HepG2 (cell line): ENCODE data around the gene ARHGAP19. TPM values are rescaled to one million over a fixed set of nuclear protein-coding genes. Genes with fewer than 3 reads are reported as not detected.

Experiments used
- AGO2 ChIP-seq: fragments of 200-400 bp; formaldehyde crosslinking; optimal IDR thresholded peaks from 2 replicates; pipeline ENCODE3; 2017; ENCODE audit warnings: mild to moderate bottlenecking, low read depth, low read length, moderate library complexity
- ARHGAP35 ChIP-seq: sonication (generic); formaldehyde crosslinking; IDR thresholded peaks from 2 replicates; pipeline ENCODE4 v1.9.0; 2022; ENCODE audit warnings: mild to moderate bottlenecking, inconsistent platforms, moderate library complexity, missing genetic modification reagents, borderline replicate concordance
- ATF7-NPFF ChIP-seq: sonication (generic); formaldehyde crosslinking; IDR thresholded peaks from 2 replicates; pipeline ENCODE4 v1.8.1; 2023; ENCODE audit warnings: mild to moderate bottlenecking, low read depth, missing genetic modification reagents, moderate library complexity
- ELF3 ChIP-seq: IDR thresholded peaks from 2 replicates; pipeline ENCODE4 v1.6.1; 2016; ENCODE audit warnings: missing genetic modification reagents, missing compliant biosample characterization
- HDAC6 ChIP-seq: fragments of 200-600 bp; sonication (generic); IDR thresholded peaks from 2 replicates; pipeline ENCODE4 v1.7.0; 2017; ENCODE audit warnings: mild to moderate bottlenecking, antibody characterized with exemption, low read length, low read depth
- HES4 ChIP-seq: sonication (generic); formaldehyde crosslinking; IDR thresholded peaks from 2 replicates; pipeline ENCODE4 v1.9.0; 2021; ENCODE audit warnings: mild to moderate bottlenecking, missing genetic modification reagents, borderline replicate concordance
- IKZF1 ChIP-seq: fragments of 450-650 bp; IDR thresholded peaks from 2 replicates; pipeline ENCODE4 v1.7.1; 2016
- IRF2 ChIP-seq: IDR thresholded peaks from 2 replicates; pipeline ENCODE4 v1.6.1; 2018; ENCODE audit warnings: missing genetic modification reagents, missing compliant biosample characterization
- ISL2 ChIP-seq: sonication (generic); formaldehyde crosslinking; IDR thresholded peaks from 2 replicates; pipeline ENCODE4 v1.5.0; 2020; ENCODE audit warnings: missing genetic modification reagents
- MAFF ChIP-seq: IDR thresholded peaks from 2 replicates; pipeline ENCODE4 v1.6.1; 2011; ENCODE audit warnings: low read depth, low read length, improper control_type of control experiment
- NFYC ChIP-seq: IDR thresholded peaks from 2 replicates; pipeline ENCODE4 v1.6.1; 2016; ENCODE audit warnings: missing genetic modification reagents, missing compliant biosample characterization
- NR2F2 ChIP-seq: IDR thresholded peaks from 2 replicates; pipeline ENCODE4 v1.6.1; 2012; ENCODE audit warnings: low read depth, inconsistent platforms, borderline replicate concordance
- PCBP2 ChIP-seq: fragments of 200-400 bp; formaldehyde crosslinking; optimal IDR thresholded peaks from 2 replicates; pipeline ENCODE3; 2018; ENCODE audit warnings: low read length, low read depth; ENCODE audit not compliant: poor library complexity, severe bottlenecking
- SMAD3 ChIP-seq: sonication (generic); formaldehyde crosslinking; IDR thresholded peaks from 2 replicates; pipeline ENCODE4 v1.4.0; 2020; ENCODE audit warnings: missing genetic modification reagents
- SPEN ChIP-seq: sonication (generic); formaldehyde crosslinking; IDR thresholded peaks from 2 replicates; pipeline ENCODE4 v1.5.1; 2020; ENCODE audit warnings: low read depth, mild to moderate bottlenecking, missing genetic modification reagents
- ZKSCAN1 ChIP-seq: fragments of 150-350 bp; IDR thresholded peaks from 2 replicates; pipeline ENCODE4 v1.6.1; 2014; ENCODE audit warnings: low read length
- ZNF101 ChIP-seq: sonication (generic); formaldehyde crosslinking; IDR thresholded peaks from 2 replicates; pipeline ENCODE4 v1.4.0; 2020; ENCODE audit warnings: mild to moderate bottlenecking, low read depth, missing genetic modification reagents, borderline replicate concordance
- ZNF230 ChIP-seq: sonication (generic); formaldehyde crosslinking; IDR thresholded peaks from 2 replicates; pipeline ENCODE4 v1.4.0; 2020; ENCODE audit warnings: mild to moderate bottlenecking, missing genetic modification reagents
- ZNF264 ChIP-seq: sonication (generic); formaldehyde crosslinking; IDR thresholded peaks from 2 replicates; pipeline ENCODE4 v1.4.0; 2020; ENCODE audit warnings: missing genetic modification reagents
- ZNF292 ChIP-seq: sonication (generic); formaldehyde crosslinking; IDR thresholded peaks from 2 replicates; pipeline ENCODE4 v1.8.1; 2022; ENCODE audit warnings: mild to moderate bottlenecking, low read depth, missing genetic modification reagents, borderline replicate concordance
- ZNF501 ChIP-seq: sonication (generic); formaldehyde crosslinking; IDR thresholded peaks from 2 replicates; pipeline ENCODE4 v1.5.1; 2020; ENCODE audit warnings: mild to moderate bottlenecking, moderate library complexity, missing genetic modification reagents
- ZNF772 ChIP-seq: sonication (generic); formaldehyde crosslinking; IDR thresholded peaks from 2 replicates; pipeline ENCODE4 v1.5.0; 2020; ENCODE audit warnings: mild to moderate bottlenecking, missing genetic modification reagents
- ZNF816 ChIP-seq: sonication (generic); formaldehyde crosslinking; IDR thresholded peaks from 2 replicates; pipeline ENCODE4 v1.8.0; 2022; ENCODE audit warnings: missing genetic modification reagents, mild to moderate bottlenecking, borderline replicate concordance
- ZNF879 ChIP-seq: sonication (generic); formaldehyde crosslinking; IDR thresholded peaks from 2 replicates; pipeline ENCODE4 v1.8.1; 2023; ENCODE audit warnings: missing genetic modification reagents
- polyA plus RNA-seq, 8 experiments: library from polyadenylated mRNA; depleted of rRNA in 3 of 8; stranded (reverse) in 7 of 8; unstranded in 1 of 8; fragments of >200 nt; fragmentation: Illumina TruSeq in 4 of 8; extraction: Trizol in 4 of 8; gene quantifications; 2 replicates each; pipeline versions ENCODE4 v1.2.1 to v1.2.3, GENCODE V29; 2011 to 2016; ENCODE audit warnings: low read depth in 4 of 8, missing spikeins in 1 of 8, mixed read lengths in 1 of 8; ENCODE audit not compliant: insufficient read depth in 1 of 8
- total RNA-seq, 5 experiments: library from RNA; depleted of rRNA; stranded (reverse); fragments of >200 nt; fragmentation: Illumina TruSeq; extraction: Trizol; gene quantifications; 2 replicates each; pipeline ENCODE4 v1.2.3, GENCODE V29; 2016; ENCODE audit warnings: low read depth in 1 of 5
- TF ChIP-seq, protein P1 (sequence below): sonication (generic); formaldehyde crosslinking; IDR thresholded peaks from 2 replicates; pipeline ENCODE4 v1.4.0; 2020; ENCODE audit warnings: missing genetic modification reagents, mild to moderate bottlenecking, borderline replicate concordance
- TF ChIP-seq, protein P2 (sequence below): sonication (generic); formaldehyde crosslinking; IDR thresholded peaks from 2 replicates; pipeline ENCODE4 v1.4.0; 2020; ENCODE audit warnings: missing genetic modification reagents
- TF ChIP-seq, protein P3 (sequence below): IDR thresholded peaks from 2 replicates; pipeline ENCODE4 v1.6.1; 2016; ENCODE audit warnings: low read depth, control low read depth
- TF ChIP-seq, protein P4 (sequence below): IDR thresholded peaks from 2 replicates; pipeline ENCODE4 v1.6.1; 2012; ENCODE audit warnings: inconsistent platforms

The ARHGAP19 gene
- total and polyA plus RNA-seq, 2 of the 13 experiments (the other 11 are each of a cell fraction or from before 2014, with no cell fraction given): 7.6 to 10.0 TPM

DNA sequence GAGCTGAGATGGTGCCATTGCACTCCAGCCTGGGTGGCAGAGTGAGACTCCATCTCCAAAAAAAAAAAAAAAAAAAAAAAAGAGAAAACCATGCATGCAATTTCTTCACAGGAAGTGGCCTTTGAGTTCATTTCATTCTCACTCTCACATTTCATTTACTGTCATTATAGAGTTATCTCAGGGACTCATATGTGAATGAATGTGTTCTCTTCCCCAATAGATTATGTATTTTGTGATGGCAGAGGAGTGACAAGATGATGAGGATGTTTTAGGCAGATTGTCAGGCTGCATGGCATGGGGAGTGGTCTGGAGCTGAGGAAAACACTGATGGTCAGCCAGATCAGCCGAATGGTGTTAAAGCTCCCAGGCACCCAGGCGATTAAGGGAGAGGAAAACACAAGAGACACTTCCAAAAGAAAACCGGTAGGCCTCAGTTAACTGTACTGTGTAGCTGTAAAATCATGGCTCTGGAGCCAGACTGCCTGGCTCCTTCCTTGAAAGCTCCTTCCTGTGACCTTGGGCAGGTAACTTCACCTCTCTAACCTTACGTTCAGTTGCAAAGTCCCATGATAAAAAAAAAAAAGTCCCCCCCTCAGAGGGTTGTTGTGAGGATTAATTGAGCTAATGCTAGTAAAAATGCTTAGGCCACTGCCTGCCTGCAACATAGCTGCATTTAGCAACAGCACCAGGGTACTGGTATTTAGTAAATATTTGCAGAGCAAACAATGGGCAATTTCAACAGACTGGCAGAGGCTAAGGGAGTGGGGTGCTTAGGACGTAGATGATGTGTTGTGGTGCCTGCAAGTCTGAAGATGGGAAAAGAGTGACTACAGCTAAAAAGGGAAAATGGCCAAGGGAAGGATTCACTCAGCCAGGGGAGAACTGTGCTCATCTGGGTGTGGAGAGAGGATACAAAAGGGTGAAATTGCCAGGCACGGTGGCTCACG is 35.2 kb upstream of the ARHGAP19 start (continued):
- TF ChIP-seq ZNF501 (CRISPR knock-in tag) (no peak), SPEN (CRISPR knock-in tag) (no peak), ISL2 (CRISPR knock-in tag) (peak; percentile 91), PCBP2 (no peak), ZNF772 (no peak), AGO2 (no peak), ELF3 (CRISPR knock-in tag) (peak; percentile 66), ZNF879 (no peak), ZNF230 (CRISPR knock-in tag) (peak; percentile 58; the same call in 1 of the 2 replicates), HES4 (no peak), NR2F2 (peak; percentile 75), IRF2 (peak; percentile 93), SMAD3 (CRISPR knock-in tag) (peak; percentile 97), NFYC (CRISPR knock-in tag) (no peak), IKZF1 (no peak), ARHGAP35 (CRISPR knock-in tag) (no peak), ZNF101 (CRISPR knock-in tag) (no peak), ZNF816 (CRISPR knock-in tag) (no peak), HDAC6 (no peak), MAFF (0 out of 2 replicates have a peak, but pooled peaks have one; percentile 11), ZNF292 (peak; percentile 86; the same call in 1 of the 2 replicates), ZNF264 (CRISPR knock-in tag) (peak; percentile 64; the same call in 1 of the 2 replicates), ATF7-NPFF (CRISPR knock-in tag) (no peak), ZKSCAN1 (no peak)
- TF ChIP-seq, protein P1, sequence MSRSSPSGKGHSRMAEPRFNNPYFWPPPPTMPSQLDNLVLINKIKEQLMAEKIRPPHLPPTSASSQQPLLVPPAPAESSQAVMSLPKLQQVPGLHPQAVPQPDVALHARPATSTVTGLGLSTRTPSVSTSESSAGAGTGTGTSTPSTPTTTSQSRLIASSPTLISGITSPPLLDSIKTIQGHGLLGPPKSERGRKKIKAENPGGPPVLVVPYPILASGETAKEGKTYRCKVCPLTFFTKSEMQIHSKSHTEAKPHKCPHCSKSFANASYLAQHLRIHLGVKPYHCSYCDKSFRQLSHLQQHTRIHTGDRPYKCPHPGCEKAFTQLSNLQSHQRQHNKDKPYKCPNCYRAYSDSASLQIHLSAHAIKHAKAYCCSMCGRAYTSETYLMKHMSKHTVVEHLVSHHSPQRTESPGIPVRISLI (CRISPR knock-in tag): peak; percentile 89
- TF ChIP-seq, protein P2, sequence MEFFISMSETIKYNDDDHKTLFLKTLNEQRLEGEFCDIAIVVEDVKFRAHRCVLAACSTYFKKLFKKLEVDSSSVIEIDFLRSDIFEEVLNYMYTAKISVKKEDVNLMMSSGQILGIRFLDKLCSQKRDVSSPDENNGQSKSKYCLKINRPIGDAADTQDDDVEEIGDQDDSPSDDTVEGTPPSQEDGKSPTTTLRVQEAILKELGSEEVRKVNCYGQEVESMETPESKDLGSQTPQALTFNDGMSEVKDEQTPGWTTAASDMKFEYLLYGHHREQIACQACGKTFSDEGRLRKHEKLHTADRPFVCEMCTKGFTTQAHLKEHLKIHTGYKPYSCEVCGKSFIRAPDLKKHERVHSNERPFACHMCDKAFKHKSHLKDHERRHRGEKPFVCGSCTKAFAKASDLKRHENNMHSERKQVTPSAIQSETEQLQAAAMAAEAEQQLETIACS (CRISPR knock-in tag): no peak
- TF ChIP-seq, protein P3, sequence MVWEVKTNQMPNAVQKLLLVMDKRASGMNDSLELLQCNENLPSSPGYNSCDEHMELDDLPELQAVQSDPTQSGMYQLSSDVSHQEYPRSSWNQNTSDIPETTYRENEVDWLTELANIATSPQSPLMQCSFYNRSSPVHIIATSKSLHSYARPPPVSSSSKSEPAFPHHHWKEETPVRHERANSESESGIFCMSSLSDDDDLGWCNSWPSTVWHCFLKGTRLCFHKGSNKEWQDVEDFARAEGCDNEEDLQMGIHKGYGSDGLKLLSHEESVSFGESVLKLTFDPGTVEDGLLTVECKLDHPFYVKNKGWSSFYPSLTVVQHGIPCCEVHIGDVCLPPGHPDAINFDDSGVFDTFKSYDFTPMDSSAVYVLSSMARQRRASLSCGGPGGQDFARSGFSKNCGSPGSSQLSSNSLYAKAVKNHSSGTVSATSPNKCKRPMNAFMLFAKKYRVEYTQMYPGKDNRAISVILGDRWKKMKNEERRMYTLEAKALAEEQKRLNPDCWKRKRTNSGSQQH (CRISPR knock-in tag): peak; percentile 56; the same call in 1 of the 2 replicates
- TF ChIP-seq, protein P4, sequence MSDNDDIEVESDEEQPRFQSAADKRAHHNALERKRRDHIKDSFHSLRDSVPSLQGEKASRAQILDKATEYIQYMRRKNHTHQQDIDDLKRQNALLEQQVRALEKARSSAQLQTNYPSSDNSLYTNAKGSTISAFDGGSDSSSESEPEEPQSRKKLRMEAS: peak; percentile 45
